SU-DHL-6 (cell line): Measurements from ENCODE around the gene KPNA4.

Experiments
- CTCF ChIP-seq: fragments of 200-600 bp; sonication (generic); IDR thresholded peaks from one replicate; pipeline ENCODE4 v1.5.1; 2017; ENCODE audit warnings: antibody characterized with exemption, mild to moderate bottlenecking, low read length, moderate library complexity; ENCODE audit not compliant: insufficient read depth, poor library complexity, severe bottlenecking
- EZH2phosphoT487 ChIP-seq: fragments of 200-600 bp; sonication (generic), shearing (Covaris generic); conservative IDR thresholded peaks from 2 replicates; pipeline ENCODE4 v1.6.1; 2018; ENCODE audit warnings: mild to moderate bottlenecking, antibody characterized with exemption, low read length, moderate library complexity, mixed read lengths

GRCh38 chr3:160602259-160602658 lies 36.9 kb upstream of the KPNA4 start:
- TF ChIP-seq CTCF (no peak), EZH2phosphoT487 (no peak)
